Measurements from ENCODE around the gene RECK.
"Not testable (repeated sequence)": the region's sequence is repeated elsewhere in the genome, so short reads cannot be mapped to it uniquely, and the experiment has no call there.

The RECK gene, protein sequence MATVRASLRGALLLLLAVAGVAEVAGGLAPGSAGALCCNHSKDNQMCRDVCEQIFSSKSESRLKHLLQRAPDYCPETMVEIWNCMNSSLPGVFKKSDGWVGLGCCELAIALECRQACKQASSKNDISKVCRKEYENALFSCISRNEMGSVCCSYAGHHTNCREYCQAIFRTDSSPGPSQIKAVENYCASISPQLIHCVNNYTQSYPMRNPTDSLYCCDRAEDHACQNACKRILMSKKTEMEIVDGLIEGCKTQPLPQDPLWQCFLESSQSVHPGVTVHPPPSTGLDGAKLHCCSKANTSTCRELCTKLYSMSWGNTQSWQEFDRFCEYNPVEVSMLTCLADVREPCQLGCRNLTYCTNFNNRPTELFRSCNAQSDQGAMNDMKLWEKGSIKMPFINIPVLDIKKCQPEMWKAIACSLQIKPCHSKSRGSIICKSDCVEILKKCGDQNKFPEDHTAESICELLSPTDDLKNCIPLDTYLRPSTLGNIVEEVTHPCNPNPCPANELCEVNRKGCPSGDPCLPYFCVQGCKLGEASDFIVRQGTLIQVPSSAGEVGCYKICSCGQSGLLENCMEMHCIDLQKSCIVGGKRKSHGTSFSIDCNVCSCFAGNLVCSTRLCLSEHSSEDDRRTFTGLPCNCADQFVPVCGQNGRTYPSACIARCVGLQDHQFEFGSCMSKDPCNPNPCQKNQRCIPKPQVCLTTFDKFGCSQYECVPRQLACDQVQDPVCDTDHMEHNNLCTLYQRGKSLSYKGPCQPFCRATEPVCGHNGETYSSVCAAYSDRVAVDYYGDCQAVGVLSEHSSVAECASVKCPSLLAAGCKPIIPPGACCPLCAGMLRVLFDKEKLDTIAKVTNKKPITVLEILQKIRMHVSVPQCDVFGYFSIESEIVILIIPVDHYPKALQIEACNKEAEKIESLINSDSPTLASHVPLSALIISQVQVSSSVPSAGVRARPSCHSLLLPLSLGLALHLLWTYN
- 6.4 to 26.1 (median 17.6) reads per million in 3 experiments for total RNA-seq

DNA sequence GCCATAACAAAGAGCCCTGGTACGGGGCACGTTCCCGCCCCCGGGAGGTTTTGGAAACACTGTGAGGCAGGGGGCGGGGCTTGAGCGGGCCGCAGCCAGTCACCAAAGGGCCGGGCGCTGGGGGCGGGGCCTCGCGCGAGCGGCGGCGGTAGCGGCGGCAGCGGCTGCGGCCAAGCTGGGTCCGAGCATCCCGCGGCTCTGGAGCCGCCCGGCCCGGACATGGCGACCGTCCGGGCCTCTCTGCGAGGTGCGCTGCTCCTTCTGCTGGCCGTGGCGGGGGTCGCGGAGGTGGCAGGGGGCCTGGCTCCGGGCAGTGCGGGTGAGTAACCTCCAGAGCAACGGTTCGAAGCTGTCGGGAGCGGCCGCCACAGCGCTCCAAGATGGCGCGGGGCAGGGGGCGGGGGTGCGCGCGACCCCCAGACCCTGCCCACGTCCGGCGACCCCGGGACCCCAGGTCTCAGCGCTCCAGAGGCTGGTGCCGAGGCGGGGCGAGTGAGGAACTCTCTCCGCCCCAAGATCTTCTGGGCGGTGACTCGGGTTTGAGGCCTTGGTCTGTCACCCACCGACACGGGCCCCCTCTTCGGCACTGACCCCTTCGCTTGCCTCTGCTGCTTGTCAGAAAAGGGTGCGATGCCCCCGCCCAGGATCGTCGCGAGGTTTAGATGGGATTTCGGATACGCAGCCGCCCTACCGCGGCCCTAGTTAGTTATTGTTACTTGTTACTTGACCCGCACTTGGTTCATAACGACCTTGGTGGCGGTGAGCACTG lies at the start of gene RECK:
TSS of gene RECK (plus strand) at position 134 of the 769 bp plus-strand sequence. CDS start at position 220, 86 bp downstream.
- peak; percentile 77 for DNase-seq

DNA sequence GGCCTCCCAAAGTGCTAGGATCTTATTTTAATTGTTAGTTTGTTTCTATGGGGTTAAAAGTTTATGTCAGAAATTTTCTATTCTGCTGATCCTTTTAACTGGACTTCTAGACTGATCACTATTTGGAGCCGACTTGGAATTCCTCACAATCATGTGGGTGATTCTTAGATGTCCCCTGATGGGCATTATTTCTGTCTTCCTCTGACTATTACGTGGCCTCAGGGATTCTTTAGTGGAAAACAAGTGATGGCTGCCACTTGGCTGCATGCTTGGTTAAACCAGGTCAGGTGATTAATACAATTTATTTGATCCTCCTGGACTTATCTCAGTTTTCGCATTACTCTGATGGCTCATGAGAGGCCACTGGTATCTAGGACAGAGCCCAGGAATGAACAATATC lies 46.6 kb upstream of the RECK start:
- no peak for DNase-seq

DNA sequence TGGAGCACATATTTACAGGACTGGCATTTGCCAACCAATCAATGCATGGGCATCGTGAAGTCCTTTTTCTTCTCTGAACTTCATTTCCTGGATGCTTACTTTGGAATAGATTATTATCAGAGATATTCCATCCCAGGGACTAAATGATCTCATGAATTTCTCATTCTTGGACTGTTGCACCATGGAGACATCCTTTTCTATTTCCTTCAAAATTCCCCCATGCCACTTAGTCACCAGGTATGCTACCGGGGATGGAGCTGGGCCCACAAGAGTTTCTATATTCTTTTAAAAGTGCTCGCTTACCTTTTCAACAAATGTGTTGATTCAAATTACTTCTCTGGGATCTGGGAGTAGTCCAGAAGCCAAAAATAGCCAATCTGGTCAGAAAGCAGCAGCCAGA lies 43.6 kb upstream of the RECK start:
- DNase-seq: not testable (repeated sequence)

DNA sequence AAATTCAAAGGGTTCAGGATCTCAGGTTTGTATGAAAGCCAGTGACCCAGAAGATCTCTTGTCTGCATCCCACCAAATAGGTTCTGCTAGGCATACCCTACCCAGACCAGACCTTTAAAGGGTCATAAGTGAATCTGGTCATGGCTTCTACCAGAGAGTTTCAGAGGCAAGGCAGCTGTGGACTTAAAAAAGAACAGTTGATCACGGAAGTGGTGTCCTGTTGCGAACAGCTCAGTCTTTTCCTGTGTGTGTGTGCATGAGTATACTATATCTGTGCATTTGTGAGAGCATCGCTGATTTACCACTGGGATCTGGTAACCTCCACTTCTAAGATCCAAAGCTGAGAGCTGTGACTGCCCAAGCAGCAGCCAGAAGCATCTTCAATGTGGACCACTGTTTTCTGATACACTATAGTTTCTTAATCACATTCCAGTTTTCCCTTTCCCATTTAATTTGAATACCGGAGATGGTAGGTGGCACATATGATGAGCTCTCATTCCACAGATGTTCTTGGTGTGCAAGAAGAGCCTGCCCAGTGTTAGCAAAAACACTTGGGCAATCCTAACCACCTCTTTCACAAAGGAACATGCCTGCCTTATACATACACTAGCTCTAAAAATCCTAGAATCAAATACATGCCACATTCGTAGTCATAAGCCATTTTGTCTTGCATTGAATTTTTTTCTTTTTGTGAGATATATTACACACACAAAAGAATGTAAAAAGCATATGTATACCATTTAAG lies 42.6 kb upstream of the RECK start:
- DNase-seq: no peak

DNA sequence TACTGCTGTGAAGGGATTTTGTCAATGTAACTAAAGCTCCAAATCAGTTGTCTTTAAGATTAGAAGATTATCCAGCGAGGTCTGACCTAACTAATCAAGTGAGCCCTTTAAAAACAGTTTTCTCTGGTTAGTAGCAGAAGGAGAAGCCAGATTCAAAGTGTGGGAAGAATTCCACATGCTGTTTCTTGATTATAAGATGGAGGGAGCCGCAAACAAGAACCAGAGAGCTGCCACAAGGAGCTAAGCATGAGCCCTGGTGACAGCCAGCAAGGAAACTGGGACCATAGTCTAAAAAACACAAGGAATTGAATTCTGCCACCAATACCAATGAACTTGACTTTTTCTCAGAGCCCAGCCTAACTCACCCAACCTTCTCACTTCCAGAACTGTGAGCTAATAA lies 41.8 kb upstream of the RECK start:
- no peak for DNase-seq

DNA sequence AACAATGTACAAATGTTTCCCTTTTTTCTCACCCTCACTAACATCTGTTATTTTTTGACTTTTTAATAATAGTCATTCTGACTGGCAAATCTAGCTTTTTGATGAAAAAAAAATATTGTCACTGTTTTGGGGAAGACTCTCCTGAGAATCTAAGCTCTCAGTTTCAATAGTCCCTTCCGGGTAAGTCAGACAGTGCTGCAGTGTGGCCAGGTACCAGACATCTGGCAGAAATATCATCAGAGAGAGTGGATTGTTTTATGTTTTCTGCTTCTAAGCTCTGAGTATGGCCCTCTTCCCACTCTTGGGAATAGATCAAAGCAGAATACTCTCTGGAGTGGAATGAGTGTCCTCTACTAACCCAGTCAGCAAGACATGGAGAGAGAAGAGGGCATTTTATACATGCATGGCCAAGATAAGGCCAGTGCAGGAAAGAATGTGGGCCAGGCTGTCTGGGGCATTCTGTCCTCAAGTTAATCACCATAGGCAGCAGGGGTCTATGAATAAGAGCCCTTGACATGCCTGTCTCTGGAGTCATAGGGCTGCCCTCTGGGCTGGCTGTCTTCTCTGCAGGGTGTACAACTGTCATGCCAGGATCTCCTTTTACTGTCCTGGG lies 40.2 kb upstream of the RECK start:
- DNase-seq: no peak

DNA sequence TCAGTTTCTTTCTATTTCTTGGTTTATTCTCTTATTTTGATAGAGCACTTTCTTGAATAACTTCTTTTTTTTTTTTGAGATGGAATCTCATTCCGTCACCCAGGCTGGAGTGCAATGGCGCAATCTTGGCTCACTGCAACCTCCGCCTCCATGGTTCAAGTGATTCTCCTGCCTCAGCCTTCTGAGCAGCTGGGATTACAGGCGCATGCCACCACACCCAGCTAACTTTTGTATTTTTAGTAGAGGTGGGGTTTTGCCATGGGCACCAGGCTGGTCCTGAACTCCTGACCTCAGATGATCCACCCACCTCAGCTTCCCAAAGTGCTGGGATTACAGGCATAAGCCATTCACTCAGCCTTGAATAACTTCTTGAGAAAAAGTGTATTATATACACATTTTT lies 39.7 kb upstream of the RECK start:
- not testable (repeated sequence) for DNase-seq

DNA sequence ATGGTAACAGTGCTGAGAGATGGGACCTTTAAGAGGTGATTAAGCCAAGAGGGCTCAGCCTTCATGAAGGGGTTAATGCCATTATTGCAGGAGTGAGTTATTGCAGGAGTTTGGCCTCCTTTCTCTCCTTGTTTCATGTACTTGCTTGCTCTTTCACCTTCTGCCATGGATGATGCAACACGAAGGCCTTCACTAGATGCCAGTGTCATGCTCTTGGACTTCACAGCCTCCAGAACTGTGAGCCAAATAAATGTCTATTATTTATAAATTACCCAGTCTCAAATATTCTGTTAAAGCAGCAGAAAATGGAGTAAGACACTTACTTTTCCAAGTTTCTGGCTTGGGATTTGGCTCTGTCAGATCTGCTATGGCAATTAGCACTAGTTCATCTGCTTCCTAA lies 38.4 kb upstream of the RECK start:
- no peak for DNase-seq

DNA sequence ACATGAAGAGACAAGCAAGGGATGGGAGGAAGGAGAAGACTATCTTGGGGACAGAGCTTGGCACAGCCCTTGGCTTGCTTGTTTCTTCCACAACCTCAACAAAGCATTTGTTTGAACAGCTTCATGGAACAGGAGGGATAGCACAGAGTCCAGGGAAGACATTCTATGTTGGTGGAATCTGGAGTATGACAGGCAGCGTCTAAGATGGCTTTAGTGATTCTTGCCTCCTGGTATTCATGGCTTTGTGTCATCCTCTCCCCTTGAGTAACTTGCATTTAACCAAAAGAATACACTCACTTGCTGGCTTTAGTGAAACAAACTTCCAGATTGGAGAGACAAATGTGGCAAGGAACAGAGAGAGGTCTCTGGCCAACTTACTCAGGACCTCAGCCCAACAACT lies 30.8 kb upstream of the RECK start:
- no peak for DNase-seq

DNA sequence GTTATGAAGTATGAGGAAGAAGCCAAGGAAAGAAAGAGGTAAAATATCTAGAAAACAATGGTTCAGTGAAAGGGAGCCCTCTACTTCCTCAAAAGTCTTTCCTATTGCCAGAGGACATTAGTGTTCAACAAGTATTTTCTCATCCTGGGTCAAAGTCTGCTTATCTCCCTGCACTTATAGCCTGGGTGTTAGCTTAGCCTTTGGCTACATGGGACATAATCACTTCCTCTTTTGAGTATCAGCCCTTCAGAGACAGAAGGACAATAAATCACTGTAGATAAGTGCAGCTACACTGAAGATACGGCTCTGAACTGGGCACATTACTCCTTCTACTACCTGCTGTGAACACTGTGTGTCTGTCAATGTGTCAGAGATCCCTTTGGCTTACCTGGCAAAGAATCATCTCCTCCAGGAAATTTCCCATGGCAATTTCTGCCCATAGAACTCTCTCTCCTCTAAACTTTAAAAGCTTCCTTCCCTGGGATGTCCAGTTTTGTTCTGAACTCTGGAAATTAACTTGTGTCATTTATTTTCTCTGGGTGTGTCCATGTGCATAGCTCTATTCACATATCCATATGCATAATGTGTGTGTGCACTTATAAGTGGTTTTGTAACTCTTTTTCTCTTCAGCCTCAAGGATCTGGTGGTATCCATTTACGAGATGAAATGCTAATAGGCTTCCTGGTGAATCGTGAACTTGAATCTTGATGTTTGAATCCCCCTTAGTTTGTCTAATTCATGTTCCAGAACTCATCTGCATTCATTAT lies 30.0 kb upstream of the RECK start:
- no peak for DNase-seq

DNA sequence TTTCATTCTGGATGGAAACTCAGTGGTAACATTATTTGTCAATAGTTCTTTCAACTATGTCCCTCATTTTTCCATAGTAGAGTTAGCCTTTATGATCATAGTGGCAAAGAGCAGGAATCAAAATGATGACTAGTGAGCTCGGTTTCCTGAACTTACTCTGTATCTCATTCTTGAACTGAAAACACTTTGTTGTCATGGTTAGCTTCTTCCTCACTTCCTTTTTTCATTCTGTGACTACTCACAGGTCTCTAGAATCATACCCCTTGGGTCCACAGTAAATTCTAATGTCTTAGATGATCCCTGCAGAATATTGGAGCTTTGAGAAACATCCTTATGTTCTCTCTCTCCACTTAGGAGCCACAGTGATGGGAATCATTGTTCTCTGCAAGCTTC lies 29.4 kb upstream of the RECK start:
- DNase-seq: no peak

DNA sequence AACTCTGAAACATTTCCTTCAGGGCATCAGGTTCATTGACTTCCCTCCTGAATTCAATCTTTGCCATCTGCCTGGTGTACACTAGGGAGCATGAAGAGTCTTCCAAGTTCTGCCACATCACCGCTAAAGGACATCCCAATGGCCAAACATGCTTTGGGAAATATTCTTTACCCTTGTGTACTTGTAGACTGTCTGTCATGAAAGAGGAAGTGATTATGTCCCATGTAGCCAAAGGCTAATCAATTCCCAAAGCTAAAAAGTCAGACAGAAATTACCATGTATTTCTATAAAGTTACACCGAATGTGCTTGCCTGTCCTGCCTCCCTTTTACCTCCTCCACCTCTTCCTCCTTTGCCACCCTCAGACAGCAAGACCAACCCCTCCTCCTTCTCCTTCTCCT lies 28.9 kb upstream of the RECK start:
- DNase-seq: no peak

DNA sequence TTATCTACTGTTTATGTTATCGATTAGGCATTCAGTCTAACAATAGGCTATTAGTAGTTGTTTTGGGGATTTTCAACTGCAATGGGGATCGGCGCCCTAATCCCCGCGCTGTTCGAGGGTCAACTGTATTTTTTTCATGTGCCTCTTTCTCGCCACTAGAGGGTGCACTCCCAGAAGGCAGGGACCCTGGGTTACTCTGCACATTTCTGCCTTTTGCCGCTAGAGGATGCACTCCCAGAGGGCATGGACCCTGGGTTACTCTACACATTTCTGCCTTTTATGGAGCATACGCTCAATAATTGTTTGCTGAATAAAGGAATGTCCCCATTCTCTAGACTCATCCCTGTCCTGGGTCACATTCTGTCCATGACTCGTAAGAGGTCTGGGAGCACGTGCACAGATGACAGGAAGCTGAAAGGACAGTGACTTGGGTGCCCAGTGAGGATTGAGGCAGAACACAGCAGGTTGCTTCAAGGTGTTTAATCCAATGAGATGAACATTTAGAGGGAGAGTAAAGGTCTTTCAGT lies 27.9 kb upstream of the RECK start:
- DNase-seq: peak; percentile 18

DNA sequence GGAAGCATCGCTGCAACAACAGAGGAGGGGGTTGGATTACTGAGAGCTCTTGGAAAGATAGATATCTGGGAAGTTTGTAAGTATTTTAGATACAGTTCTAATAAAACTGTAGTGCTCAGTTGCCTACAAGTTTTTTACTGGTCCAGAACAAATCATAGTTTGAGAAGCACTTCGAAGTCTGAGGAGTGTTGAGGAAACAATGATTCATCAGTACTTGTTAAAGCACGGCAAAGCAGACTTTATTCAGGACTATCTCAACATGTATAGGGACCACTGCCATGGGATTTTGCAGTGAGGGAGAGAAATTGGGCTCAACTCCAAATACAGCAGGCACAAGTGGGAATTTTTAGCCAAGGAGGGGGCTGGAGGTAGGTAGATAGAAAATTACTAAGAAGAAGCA lies 25.3 kb upstream of the RECK start:
- no peak for DNase-seq

DNA sequence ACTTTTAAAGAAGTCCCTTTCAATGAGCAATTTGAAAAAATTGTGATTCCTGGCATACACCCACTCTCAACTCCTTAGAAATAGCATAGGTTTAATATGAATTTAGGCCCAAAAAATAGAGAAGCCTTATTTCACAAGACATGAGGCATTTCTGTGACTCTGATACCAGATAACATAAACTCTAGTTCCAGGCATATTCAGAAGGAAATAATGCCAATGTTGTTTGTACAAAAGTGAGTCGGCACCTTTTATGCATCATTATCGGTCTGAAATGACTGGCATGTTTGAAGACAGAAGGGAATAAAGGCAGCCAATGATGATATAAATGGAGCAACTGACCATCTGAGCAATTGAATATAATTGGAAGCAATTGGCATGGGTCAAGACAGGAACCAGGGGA lies 19.4 kb upstream of the RECK start:
- no peak for DNase-seq

DNA sequence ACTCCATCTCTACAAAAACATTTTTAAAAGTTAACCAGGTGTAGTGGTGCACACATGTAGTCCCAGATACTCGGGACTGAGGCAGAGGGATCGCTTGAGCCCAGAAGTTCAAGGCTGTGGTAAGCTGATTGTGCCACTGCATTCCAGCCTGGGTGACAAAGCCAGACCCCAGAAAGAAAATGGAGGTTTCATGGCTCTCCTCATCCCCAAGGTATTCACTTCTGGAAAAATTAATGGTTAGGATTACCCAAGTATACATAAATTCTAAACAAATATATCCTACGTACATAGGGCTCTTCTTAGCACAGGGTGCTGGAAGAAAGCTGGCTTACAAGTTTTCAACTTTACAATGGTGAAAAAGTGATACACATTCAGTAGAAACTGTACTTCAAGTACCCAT lies 18.6 kb upstream of the RECK start:
- DNase-seq: no peak

DNA sequence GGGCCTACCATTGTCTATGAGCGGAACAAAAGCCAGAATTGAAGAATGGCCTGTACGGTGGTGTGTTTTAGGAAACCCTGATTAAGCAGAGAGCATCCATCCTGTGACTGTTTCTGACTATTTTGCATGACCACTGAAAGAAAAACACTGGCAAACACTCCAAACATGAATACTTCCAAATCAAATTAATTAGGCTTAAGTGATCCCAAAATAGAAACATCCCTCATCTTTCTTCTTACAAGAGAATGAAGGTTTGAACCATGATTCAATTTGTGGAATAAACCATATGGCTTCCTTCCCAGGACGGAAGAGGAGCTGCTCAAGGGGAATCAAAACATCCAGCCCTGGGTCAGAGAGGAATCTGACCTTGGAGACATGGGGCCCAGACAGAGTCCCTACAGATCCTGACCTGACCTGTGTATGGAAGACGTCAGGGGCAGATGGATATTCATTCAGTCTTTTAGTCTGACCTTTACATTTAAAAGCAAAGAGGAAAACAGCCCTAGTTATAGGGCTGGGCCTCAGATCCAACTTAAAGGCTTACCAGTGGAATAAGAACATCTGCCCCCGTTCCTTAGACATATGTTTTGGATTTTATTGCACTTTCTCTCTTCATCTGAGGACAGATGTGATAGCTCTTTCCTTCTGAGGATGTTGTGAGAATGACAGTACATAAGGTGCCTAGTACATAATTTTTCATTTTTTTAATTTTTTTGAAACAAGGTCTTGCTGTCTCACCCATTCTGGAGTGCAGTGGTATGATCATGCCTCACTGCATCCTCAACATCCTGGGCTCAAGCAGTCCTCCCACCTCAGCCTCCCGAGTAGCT lies 17.6 kb upstream of the RECK start:
- no peak for DNase-seq

DNA sequence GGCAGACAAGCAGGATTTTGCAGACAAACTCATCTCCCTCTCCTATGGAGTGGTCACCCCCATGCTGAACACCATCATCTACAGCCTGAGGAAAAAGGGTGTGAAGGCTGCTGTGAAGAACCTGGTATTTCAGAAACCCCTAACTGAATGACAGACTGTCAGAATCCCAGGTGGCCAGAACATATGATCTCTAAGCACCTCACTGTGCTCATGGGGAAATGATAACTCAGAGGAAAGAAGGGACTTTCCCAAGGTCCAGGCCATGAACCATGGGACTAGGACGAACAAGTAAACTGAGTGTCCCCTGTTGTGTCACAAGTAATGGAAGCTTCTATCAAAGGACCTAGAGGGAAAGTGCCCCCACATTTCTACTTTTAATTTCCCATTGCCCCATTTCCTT lies 14.7 kb upstream of the RECK start:
- DNase-seq: no peak

DNA sequence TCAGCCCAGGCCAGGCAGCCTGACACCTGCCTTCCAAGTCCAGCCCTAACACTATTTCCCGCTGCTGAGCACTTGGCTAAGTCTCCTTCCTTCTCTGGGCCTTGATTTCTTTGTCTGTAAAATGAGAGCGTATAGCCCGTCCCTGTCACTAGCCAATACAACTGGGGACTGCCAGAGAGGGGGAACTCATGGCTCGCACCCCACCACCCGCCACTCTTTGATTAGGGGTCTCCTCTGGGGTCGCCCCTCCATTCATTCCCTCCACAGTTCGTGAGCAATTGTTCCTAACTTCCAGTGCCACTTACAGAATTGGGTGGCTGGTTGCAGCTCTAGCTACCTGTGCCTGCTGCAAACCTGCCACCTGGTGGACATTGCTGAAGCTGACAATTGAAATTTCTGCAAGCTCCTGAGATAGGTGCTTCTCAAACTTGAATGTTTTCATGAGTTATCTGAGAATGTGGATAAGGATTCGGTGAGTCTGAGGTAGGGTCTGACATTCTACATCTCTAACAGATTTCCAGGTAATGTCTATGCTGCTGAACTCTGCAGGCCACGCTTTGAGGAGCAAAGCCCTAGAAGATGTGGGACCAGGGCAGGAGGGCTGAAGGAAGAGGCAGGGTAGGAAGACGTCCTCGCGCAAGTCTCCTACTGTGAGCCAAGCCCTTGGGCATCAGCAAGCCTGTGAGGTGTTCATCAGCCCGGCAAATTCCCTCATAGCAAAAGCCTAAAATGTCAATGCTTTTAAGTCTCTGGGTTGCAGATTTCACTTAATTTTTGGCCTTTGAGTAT lies 13.3 kb upstream of the RECK start:
- peak; percentile 61 for DNase-seq

All from central memory CD4-positive, alpha-beta T cell (primary cell).